ENCODE results near the gene PSMD14. TPM values are rescaled to one million over a fixed set of nuclear protein-coding genes. Genes with fewer than 3 reads are reported as not detected.

Gene PSMD14
- total RNA-seq, 1 donor from 2014 or later, result 33.5 TPM

DNA sequence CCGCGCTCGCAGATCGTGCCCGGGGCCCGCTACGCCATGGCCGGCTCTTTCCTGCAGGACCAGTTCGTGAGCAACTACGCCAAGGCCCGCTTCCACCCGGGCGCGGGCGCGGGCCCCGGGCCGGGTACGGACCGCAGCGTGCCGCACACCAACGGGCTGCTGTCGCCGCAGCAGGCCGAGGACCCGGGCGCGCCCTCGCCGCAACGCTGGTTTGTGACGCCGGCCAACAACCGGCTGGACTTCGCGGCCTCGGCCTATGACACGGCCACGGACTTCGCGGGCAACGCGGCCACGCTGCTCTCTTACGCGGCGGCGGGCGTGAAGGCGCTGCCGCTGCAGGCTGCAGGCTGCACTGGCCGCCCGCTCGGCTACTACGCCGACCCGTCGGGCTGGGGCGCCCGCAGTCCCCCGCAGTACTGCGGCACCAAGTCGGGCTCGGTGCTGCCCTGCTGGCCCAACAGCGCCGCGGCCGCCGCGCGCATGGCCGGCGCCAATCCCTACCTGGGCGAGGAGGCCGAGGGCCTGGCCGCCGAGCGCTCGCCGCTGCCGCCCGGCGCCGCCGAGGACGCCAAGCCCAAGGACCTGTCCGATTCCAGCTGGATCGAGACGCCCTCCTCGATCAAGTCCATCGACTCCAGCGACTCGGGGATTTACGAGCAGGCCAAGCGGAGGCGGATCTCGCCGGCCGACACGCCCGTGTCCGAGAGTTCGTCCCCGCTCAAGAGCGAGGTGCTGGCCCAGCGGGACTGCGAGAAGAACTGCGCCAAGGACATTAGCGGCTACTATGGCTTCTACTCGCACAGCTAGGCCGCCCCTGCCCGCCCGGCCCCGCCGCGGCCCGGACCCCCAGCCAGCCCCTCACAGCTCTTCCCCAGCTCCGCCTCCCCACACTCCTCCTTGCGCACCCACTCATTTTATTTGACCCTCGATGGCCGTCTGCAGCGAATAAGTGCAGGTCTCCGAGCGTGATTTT lies 115.5 kb downstream of the PSMD14 start:
- H3K27ac ChIP-seq, result no peak overlapping the region
- H3K4me1 ChIP-seq, result peaks cover 21% of the 10 kb centered on the region
- peak overlapping the region; percentile 31 for H3K4me3 ChIP-seq
- intact Hi-C loops (cut with DNase I), result no loop called here
- no peaks in the 10 kb centered on the region for H3K36me3 ChIP-seq
- TF ChIP-seq, protein P1, sequence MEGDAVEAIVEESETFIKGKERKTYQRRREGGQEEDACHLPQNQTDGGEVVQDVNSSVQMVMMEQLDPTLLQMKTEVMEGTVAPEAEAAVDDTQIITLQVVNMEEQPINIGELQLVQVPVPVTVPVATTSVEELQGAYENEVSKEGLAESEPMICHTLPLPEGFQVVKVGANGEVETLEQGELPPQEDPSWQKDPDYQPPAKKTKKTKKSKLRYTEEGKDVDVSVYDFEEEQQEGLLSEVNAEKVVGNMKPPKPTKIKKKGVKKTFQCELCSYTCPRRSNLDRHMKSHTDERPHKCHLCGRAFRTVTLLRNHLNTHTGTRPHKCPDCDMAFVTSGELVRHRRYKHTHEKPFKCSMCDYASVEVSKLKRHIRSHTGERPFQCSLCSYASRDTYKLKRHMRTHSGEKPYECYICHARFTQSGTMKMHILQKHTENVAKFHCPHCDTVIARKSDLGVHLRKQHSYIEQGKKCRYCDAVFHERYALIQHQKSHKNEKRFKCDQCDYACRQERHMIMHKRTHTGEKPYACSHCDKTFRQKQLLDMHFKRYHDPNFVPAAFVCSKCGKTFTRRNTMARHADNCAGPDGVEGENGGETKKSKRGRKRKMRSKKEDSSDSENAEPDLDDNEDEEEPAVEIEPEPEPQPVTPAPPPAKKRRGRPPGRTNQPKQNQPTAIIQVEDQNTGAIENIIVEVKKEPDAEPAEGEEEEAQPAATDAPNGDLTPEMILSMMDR (IDR thresholded peaks at IDR 0.05), result no peak
- no peaks in the 10 kb centered on the region for H3K9me3 ChIP-seq
- peaks cover 99% of the 10 kb centered on the region for H3K27me3 ChIP-seq (ENCODE audit: low read depth)
- ATAC-seq (peak; percentile 31 to 57), DNase-seq (no peak)

DNA sequence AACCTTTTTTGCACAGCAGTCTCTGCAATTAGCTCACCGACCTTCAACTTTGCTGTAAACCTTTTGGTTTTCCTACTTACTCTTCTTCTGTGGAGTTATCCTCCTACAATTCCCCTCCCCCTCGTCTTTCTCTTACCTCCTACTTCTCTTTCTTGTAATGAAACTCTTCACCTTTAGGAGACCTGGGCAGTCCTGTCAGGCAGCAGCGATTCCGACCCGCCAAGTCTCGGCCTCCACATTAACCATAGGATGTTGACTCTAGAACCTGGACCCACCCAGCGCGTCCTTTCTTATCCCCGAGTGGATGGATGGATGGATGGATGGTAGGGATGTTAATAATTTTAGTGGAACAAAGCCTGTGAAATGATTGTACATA lies 116.2 kb downstream of the PSMD14 start:
- no peak for DNase-seq
- H3K4me3 ChIP-seq, result no peak overlapping the region
- H3K27ac ChIP-seq, result no peak overlapping the region
- intact Hi-C loops (cut with DNase I), result no loop called here
- TF ChIP-seq, protein P1 (IDR thresholded peaks at IDR 0.05), result no peak
- peaks cover 97% of the 10 kb centered on the region for H3K27me3 ChIP-seq (ENCODE audit: low read depth)
- ATAC-seq, result no peak
- no peaks in the 10 kb centered on the region for H3K36me3 ChIP-seq
- H3K9me3 ChIP-seq, result no peaks in the 10 kb centered on the region
- H3K4me1 ChIP-seq, result peaks cover 16% of the 10 kb centered on the region

DNA sequence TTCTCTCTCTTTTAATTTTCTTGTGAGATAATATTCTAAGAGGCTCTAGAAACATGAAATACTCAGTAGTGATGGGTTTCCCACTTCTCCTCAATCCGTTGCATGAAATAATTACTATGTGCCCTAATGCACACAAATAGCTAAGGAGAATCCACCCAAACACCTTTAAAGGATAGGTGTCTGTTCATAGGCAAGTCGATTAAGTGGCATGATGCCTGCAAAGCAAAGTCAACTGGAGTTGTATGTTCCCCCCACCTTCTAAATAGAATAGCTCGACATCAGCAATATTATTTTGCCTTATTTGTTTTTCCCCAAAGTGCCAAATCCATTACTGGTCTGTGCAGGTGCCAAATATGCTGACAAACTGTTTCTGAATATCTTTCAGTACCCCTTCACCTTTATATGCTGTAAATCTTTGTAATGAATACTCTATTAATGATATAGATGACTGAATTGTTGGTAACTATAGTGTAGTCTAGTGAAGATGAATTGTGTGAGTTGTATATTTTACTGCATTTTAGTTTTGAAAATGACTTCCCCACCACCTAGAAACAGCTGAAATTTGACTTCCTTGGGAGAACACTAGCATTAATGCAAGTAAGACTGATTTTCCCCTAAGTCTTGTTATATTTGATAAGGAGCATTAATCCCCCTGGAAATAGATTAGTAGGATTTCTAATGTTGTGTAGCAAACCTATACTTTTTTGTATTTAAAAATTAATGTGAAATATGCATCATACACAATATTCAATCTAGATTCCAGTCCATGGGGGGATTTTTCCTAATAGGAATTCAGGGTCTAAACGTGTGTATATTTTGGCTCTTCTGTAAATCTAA lies 116.9 kb downstream of the PSMD14 start:
- H3K4me3 ChIP-seq, result no peak overlapping the region
- no peaks in the 10 kb centered on the region for H3K36me3 ChIP-seq
- no peaks in the 10 kb centered on the region for H3K9me3 ChIP-seq
- TF ChIP-seq, protein P1 (IDR thresholded peaks at IDR 0.05), result no peak
- H3K4me1 ChIP-seq, result peaks cover 16% of the 10 kb centered on the region
- DNase-seq (no peak), ATAC-seq (no peak)
- intact Hi-C loops (cut with DNase I), result no loop called here
- H3K27me3 ChIP-seq (ENCODE audit: low read depth), result peaks cover 94% of the 10 kb centered on the region
- H3K27ac ChIP-seq, result no peak overlapping the region

DNA sequence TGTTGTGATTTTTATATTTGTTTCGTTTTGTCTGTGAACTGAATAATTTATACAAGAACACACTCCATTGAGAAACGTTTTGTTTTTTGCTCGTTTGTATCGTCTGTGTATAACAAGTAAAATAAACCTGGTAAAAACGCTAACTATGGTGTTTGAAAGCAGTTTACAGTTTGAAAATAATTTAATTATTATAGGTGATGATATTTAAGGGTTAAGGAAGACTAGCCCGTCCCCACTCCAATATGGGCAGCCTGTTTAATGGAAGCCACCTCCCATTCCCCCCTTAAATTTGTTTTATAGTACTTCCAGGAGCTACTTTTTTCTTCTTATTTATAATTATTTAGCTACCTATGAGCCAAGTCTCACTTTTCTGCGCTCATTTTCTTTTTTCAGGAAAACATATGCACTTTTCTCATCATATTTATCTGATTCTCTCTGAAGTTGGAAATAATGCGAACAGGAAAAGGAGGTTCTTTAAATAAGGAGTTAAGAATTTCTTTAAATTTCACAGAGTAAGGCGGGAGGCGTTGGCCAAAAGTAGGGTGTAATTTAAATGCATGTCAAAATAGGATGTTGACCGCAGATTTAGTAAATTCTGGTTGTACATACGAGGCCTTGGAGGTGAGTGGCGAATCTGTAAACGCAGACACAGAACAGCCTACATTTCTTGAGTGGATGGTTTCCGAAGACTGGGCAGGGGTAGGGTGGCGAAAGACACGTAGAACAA lies 117.7 kb downstream of the PSMD14 start:
- TF ChIP-seq, protein P1 (IDR thresholded peaks at IDR 0.05), result no peak
- peaks cover 16% of the 10 kb centered on the region for H3K4me1 ChIP-seq
- no peak overlapping the region for H3K4me3 ChIP-seq
- H3K27me3 ChIP-seq (ENCODE audit: low read depth), result peaks cover 86% of the 10 kb centered on the region
- intact Hi-C loops (cut with DNase I), result no loop called here
- ATAC-seq (no peak), DNase-seq (no peak)
- H3K9me3 ChIP-seq, result no peaks in the 10 kb centered on the region
- H3K36me3 ChIP-seq, result no peaks in the 10 kb centered on the region
- no peak overlapping the region for H3K27ac ChIP-seq

DNA sequence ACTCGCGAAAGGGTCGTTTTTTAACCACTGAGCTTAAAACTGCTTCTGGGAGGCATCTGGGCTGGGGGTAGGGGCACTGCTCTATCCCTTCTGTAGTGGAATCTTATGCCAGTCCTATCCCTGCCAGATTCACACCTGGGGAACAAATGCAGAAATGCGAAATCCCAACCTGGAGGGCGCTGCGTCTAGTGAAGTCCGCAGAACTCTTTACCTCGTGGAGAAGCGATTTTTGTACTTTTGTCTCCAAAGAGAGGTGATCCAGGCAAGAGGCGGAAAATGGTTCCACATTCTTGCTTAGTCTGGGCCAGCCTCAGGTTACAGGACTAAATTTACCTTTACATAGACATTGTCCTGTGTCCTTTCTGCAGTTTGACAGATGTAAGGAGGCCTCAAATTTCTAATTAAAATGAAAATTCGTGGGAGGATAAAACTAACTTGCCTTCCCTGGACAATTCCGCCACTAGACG lies 118.3 kb downstream of the PSMD14 start:
- TF ChIP-seq, protein P1 (IDR thresholded peaks at IDR 0.05), result no peak
- intact Hi-C loops (cut with DNase I), result no loop called here

More for the DNA sequence above, 118.3 kb downstream of the PSMD14 start:
- H3K4me3 ChIP-seq, result no peak overlapping the region
- no peak for DNase-seq
- peaks cover 83% of the 10 kb centered on the region for H3K27me3 ChIP-seq (ENCODE audit: low read depth)
- no peaks in the 10 kb centered on the region for H3K9me3 ChIP-seq
- H3K4me1 ChIP-seq, result peaks cover 16% of the 10 kb centered on the region
- no peaks in the 10 kb centered on the region for H3K36me3 ChIP-seq
- no peak for ATAC-seq
- H3K27ac ChIP-seq, result no peak overlapping the region
